Muscle of arm (tissue), 12 donors: ENCODE results near the gene TMIGD3. TPM values are rescaled to one million over a fixed set of nuclear protein-coding genes. Genes with fewer than 3 reads are reported as not detected.

Experiments
- DNase-seq: peaks from one replicate; pipeline ENCODE4 v3.0.0-alpha.2; 2013
- polyA plus RNA-seq, 12 donors: library from polyadenylated mRNA; unstranded; fragments of 120-200 nt; gene quantifications; one replicate each; pipeline ENCODE4 v1.2.1, GENCODE V29; 2013; ENCODE audit not compliant: insufficient read length in 12 of 12

The TMIGD3 gene
- polyA plus RNA-seq, 12 donors: 0.28 to 1.1 (median 0.61) TPM; not detected in 2

- peak; percentile 55 for DNase-seq
These were observed 6.6 kb upstream of the TMIGD3 start for GRCh38 chr1:111509997-111510375.

DNA sequence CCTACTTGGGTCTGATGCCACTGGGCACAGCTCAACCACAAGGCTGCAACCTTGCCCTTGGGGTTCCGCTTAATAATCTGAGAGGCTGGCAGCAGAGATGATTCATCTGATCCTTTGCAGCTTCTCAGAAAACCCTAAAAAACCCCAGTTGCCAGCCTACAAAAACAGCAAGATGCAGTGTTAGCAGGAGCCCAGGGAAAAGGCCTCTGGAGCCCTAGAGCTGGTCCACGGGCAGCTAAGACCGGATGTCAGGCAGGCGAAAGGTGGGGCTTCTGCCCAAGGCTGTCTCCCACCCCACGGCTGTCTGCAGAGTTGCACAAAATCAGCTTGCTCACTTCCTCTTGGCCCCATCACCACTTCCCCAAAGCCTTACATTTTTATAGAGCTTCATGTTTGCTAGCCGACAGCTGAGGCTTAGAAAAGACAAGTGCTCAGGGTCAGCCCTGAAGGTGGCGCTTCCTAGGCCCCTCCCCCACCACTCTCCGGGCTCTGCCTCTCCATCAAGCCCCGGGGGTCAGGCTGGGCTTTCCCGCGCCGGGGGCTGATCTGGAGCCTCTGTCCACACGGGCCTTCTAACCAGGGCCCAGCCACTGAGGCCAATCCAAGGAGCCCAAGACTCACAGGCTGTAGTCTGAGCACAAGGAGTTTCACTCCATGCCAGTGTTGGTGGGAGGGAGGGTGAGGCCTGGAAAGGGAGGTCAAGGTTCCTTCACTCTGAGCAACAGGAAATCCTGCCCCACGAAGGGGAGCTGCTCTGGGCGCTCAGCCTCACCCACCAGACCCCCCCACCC is 4.2 kb upstream of the TMIGD3 start:
- peak; percentile 74 for DNase-seq

DNA sequence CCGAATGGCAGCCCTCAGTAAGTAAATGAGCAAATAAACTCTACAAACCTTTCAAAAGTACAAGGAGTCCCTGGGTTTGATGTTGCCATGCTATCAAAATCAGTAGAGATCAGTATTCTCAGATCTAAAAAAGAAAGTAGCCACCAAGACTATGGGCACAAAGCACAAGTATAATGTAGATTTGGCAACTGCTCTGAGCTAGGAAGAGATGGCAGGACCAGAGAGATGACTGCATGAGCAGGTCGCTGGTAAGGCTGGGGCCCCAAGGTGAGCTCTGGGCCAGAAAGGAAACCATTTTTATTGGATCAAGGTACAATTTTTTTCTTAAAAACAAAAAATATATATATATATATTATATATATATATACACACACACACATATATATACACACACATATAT is 3.1 kb upstream of the TMIGD3 start:
- no peak for DNase-seq

DNA sequence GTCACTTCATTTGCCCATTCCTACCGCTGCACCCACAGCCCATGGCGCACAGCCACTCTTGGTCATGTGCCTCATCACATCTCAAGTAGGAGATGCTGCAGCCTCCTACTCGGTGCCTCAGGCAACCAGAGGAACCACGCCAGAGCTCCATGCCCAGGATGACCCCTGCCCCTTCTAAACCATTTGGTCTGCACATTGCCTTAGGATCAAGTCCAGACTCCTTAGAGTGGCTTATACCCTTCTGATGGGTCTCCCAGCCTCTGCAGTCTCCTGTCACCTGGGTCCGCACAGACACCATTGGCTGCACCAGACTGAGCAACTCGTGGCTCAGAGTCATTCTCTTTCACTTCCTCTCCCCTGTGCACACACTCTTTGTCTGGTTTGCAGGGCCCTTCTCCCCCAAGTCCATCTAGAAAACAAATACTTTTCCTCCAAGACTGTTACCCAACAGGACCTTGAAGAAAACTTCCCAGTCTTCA is 2.2 kb upstream of the TMIGD3 start:
- DNase-seq: no peak

GRCh38 chr1:111504097-111504496 is 664 bp upstream of the TMIGD3 start:
- no peak for DNase-seq

- DNase-seq: no peak
These were observed 1.8 kb downstream of the TMIGD3 start for GRCh38 chr1:111501645-111502044.

DNA sequence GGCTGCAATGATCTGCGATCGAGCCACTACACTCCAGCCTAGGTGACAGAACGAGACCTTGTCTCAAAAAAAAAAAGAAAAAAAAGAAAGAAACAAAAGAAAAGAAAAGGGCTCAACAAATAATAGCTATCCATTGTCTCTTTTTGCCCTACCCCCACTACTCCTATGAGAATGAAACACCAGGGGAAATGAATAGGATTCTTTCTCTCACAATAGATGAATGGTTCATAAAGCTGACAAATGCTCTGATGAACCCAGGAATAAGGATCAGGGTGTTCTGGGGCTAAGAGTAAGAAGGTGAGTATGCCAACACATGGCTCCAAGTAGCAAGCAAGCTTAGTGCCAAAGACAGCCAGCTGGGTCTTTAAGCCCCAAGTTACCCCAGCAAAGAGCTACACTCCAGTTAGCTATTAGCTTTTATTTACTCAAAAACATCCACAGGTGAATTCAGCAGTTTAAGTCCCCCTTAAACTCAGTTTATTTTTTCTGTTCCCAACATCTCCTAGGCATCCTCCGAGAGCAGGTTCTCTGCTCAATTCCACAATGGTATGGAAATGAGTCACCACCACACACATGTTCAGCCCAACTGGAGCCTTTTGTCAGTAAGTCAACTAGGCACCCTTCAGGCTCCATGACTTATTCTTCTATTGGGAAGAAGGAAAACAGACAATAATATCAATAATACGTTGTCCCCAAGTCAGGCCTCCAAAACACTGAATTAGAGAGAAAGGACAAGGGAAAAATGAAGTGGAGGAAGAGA is 4.2 kb downstream of the TMIGD3 start:
- DNase-seq: no peak

DNA sequence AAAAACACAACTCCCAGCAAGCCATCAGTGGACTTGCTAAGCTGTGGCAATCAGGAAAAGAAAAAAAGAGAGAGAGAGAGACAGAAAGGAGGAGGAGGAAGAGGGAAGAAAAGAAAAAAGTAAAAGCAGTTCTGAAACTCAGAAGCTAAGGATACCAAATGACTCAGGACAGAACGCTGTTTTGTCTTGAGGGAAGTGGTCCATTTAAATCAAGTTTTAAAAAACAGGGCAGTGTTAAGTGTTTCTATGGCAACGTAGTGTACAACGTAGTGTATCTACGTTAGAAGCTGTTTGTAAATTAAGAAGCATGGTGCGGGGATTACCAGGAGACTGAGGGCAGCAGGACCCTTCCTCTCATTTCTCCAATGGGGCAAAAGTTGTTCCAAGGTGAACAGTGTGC is 5.8 kb downstream of the TMIGD3 start:
- DNase-seq: no peak

GRCh38 chr1:111496398-111496797 is 7.0 kb downstream of the TMIGD3 start:
- DNase-seq: no peak

DNA sequence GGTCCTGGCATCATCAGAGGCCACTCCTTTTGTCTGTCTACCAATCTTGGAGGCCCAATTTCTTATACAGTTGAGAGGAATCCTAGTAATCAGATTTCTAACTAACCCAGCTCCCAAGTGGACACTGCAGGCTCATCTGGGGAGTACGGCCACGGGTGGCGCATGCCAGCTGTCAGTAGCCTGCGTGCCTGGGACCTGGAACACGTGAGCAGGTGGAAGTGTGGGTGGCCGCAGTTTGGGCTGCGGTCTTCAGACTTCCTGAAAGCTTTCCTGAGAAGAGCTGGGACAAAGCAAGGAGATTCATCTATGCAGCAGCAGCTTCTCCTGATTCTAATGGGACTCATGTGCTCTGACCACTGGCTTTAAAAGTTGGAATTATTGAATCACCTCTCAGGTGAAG is 12.4 kb downstream of the TMIGD3 start:
- no peak for DNase-seq

DNA sequence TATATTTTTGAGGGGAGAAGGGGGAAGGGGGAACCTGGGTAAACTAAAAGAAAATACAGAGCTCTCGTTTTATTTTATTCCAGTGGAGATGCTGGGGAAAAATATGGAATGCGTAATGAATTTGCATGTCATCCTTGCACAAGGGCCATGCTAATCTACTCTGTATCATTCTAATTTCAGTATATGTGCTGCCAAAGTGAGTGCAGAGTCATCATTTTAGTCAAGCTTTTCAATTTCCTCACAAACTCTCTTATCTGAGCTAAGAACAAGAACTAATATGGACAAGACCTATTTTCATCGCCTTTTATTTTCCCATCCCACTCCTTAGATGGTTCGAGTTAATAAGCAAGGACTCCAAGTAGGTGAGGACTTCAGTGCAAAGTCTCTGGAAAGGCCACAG is 13.2 kb downstream of the TMIGD3 start:
- no peak for DNase-seq

DNA sequence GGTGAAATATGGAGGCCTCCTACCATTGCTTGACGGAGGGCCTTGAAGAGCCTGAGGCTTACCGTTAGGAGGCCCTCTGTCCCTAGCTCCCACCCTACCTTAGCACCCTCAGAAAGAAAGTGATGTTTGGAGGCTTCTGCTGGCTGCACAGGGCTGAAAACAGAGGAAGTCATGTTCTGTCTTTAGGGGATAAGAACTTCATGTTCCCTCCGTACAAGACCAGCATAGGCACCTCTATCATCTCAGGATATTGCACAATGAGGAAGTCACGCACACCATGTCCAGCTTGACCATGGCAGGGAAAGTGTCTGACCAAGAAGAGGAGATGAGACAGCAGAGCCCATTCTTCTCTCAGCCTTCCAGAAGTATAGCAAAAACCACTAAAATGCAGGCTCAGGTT is 13.8 kb downstream of the TMIGD3 start:
- DNase-seq: no peak

DNA sequence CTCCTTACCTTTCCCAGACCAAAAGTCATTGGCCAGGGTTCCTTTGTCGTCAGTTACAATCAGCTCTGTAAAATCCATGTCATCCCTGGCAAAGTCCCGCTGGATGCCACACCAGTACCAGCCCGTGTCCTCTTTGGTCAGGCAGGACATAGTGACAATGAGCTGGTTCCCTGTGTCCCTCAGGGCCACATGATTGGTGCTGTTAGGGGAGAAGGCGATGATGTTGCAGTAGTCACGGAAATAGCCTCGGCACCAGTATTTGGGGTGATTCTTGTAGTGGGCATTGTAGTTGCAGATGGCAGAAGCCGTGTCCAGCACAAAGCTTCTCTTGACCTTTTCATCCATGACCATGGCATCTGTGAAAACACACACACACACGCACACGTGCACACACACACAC is 14.8 kb downstream of the TMIGD3 start:
- DNase-seq: no peak

DNA sequence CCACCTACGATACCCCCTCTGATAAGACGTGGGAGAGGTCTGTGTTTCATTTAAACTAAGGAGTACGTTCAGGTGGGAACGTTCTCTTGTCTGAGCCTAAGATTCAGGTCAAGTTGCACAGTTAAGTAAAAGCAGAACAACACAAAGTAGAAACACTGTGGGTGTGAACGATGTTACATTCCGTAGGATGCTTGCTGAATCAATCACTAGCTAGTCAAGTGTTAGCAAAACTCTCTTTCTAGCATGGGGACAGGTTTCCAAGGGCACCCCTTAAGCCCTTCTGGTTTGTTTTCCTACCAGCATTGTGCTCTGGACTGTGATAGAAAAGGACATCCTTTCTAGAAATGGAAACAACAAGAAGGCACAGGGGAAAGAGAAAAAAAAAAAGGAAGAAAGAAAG is 16.3 kb downstream of the TMIGD3 start:
- DNase-seq: no peak

GRCh38 chr1:111486431-111486830 is 17.0 kb downstream of the TMIGD3 start:
- no peak for DNase-seq

DNA sequence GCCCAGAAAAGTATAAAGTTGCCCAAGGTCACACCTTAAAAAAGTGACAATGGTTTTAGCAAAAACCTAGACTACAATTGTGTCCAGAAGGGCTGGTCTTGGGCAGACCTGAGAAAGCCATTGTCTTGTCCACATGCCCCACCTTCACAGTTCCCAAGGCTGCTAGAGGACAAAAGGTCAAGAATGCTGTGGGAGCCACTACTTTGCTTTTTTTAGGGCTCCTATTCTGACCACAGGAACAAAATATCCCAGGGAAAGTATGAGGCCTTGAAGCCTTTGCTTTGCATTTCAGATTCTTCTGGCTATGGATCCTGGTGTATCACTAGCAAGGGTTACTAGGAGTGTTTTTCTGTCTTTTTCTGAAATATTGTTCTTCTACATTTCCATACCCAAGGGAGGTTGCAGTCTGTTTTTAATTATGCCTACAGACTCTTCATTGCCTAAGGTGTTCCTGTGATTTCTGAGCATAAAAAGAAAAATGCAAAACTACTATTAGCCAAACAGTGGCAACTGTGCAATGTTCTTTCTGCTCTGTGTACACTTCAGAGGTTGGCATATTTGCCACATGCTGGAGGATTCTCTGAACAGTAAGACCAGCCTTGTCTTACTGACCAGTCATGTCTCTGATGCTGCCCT is 18.9 kb downstream of the TMIGD3 start:
- DNase-seq: no peak

DNA sequence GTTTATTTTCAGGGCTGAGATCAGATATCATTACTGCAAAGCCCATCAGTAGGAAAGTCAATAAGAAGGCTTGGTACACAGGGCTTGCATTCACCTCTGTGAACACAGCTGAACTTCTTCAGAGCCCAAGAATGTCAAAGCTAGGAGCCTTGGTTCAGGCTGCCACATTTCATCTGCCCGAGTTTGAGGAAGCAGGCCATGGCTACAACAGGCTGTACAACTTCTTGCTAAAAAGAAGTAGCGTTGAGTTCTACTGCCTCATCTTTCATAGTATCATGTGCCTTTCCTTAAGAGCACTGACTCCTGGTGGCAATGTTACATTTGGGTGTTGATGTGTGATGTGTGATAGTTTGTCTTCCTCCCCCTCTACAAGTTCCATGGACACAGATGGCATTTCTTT is 19.6 kb downstream of the TMIGD3 start:
- no peak for DNase-seq

- no peak for DNase-seq
These were observed 20.3 kb downstream of the TMIGD3 start for GRCh38 chr1:111483166-111483565.

GRCh38 chr1:111481387-111482221 is 21.8 kb downstream of the TMIGD3 start:
- peak; percentile 67 for DNase-seq

- no peak for DNase-seq
These were observed 22.8 kb downstream of the TMIGD3 start for GRCh38 chr1:111480674-111481073.

- no peak for DNase-seq
These were observed 26.6 kb downstream of the TMIGD3 start for GRCh38 chr1:111476761-111477309.

DNA sequence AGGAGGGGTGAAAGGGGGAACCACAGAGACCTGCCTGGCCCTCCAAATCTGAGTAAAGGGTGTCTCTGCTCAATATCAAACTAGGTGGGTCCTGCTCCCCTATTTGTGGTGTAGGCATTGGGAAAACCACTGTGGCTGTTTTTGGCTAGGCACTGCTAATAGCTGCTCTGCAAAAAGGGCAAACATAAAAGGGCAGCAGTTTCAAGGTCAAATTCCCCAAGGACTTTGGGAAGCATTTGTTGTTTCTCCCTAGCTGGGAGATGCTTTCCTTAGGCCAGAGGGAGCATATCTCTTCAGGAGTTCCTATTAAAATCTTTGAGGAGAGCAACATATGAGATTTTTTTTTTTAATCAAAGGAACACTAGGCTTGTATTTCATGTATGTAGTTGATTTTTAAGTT is 27.2 kb downstream of the TMIGD3 start:
- DNase-seq: no peak
